MM.1S (cell line): ENCODE results near the gene IQCF5.

ENCODE experiments used
- EZH2 ChIP-seq: fragments of 300-600 bp; sonication (generic); optimal IDR thresholded peaks from 2 replicates; pipeline ENCODE3; 2017; ENCODE audit warnings: low read depth, mild to moderate bottlenecking, antibody characterized with exemption, low read length, mixed read lengths
- TF ChIP-seq, protein P1 (sequence below): fragments of 300-600 bp; sonication (generic); IDR thresholded peaks from 2 replicates; pipeline ENCODE4 v1.5.1; 2016; ENCODE audit warnings: antibody characterized with exemption, low read length, mixed read lengths

DNA sequence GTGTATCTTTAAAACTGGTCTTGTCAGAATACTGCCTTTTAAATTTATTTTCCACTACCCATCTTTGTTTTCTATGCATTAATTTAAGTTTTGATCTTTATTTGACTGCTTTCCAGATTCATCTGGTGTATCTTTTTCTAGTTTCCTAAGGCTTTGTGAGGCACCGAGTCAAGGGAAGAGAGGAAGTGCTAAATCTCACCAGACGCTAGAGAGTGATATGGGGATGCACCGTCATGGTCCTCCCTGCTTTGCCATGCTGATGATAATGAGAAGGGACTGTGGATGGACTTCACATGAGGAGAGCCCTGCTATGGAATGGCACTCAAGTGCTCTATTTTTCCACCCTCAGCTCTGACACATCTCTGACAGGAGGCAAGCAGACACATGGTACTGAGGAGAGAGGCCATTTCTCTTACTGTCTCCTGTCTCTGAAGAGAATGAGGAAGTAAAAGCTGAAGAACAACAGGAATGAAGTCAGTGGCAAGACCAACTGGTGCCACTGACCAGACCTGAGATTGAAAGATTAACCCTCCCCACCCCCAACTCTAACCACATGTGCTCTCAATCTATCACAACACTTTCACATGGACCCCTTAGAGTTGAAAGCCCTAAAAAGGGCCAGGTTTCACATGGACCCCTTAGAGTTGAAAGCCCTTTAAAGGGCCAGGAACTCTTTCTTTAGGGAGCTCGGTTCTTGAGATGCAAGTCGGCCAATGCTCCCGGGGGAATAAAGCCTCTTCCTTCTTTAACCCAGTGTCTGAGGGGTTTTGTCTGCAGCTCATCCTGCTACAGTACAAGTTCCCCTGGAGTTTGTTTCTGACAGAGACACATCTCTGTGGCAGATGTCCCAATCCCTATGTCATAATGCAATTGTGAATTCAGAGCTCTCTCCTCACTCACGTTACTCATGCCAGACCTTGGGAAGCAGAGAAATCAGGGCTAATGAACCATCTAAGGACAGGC is 14.4 kb downstream of the IQCF5 start, which contains the start of gene IQCF2:
- TF ChIP-seq, protein P1, sequence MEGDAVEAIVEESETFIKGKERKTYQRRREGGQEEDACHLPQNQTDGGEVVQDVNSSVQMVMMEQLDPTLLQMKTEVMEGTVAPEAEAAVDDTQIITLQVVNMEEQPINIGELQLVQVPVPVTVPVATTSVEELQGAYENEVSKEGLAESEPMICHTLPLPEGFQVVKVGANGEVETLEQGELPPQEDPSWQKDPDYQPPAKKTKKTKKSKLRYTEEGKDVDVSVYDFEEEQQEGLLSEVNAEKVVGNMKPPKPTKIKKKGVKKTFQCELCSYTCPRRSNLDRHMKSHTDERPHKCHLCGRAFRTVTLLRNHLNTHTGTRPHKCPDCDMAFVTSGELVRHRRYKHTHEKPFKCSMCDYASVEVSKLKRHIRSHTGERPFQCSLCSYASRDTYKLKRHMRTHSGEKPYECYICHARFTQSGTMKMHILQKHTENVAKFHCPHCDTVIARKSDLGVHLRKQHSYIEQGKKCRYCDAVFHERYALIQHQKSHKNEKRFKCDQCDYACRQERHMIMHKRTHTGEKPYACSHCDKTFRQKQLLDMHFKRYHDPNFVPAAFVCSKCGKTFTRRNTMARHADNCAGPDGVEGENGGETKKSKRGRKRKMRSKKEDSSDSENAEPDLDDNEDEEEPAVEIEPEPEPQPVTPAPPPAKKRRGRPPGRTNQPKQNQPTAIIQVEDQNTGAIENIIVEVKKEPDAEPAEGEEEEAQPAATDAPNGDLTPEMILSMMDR: no peak
- no peak for TF ChIP-seq EZH2
